ENCODE measurements around the gene RPS21.

The RPS21 gene

DNA sequence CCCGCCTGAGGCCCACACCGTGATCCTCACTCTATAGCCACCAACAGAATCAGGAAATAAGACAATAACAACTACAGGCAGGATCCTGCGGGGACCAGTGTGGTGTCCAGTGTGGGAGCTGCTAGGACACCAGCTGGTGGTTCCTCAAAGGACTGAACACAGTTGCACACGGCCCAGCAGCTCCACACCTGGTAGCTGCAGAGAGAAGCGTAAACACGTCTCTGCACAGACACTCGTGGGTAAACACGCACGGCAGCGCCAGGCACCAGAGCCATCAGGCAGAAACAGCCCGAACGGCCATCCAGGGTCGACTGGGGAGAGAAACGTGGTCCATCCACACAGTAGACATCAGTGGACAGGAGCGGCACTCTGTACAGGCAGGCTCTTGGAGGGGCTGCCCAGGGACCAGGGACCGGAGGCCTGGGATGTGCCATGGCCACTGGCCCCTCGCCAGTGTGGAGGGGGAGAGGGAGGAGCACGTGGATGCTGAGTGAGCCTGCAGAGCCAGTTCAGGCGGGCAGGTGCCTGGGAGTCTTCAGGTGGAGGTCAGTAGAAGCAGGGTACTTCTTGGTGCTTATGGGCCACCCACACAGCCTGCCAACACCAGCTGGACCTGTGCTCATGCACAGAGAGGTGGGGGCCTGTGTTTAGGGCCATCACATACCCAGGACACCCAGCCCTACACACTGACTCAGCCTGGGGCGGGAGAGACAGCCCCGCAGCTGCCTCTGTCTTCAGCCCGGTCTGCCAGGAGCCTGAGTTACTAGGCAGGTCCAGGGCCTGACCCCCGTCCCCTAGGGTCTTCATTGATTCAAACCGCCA is 12.4 kb upstream of the RPS21 start:
- DNase-seq (ENCODE audit: low spot score): no peak

DNA sequence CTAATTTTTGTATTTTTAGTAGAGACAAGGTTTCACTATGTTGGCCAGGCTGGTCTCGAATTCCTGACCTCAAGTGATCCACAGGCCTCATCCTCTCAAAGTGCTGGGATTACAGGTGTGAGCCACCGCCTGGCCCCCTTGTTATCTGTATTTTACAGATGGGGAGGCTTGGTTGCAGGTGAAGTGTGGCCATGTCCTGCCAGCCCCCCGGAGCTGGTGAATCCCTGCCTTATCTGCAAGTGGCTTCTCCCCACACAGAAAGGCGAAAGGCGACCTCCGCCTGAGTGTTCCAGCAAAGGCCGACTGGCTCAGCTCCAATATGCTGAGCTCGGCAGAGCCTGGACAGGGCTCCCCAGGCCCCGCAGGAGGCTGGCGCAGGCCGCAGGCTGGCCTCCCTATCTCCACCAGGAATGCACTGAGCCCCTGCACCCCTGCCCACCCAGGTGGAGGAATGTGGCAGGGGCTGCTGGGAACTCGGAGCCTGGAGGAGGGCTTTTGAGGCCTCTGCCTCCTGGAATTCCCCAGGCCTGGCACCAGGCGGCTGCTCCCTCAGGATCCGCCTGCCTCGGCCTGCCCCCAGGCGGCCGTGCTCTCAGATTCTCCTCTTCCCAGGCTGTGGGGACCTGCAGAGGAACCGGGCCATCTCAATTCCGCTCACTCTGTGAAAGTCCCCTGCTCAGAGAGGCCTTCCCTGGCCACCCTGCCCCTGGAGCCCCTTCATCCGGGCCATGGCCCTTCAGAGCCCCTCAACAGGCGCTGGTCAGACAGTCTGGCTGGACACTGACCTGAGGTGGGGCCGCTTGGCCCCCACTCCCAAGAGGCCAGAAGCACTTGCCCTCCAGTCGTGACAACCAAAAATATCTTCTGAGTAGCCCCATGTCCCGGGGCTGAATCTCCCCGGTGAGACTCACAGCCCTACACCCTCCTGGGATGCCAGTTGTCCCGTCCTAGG is 10.5 kb upstream of the RPS21 start:
- DNase-seq (ENCODE audit: low spot score): no peak
- TF ChIP-seq, protein P1, sequence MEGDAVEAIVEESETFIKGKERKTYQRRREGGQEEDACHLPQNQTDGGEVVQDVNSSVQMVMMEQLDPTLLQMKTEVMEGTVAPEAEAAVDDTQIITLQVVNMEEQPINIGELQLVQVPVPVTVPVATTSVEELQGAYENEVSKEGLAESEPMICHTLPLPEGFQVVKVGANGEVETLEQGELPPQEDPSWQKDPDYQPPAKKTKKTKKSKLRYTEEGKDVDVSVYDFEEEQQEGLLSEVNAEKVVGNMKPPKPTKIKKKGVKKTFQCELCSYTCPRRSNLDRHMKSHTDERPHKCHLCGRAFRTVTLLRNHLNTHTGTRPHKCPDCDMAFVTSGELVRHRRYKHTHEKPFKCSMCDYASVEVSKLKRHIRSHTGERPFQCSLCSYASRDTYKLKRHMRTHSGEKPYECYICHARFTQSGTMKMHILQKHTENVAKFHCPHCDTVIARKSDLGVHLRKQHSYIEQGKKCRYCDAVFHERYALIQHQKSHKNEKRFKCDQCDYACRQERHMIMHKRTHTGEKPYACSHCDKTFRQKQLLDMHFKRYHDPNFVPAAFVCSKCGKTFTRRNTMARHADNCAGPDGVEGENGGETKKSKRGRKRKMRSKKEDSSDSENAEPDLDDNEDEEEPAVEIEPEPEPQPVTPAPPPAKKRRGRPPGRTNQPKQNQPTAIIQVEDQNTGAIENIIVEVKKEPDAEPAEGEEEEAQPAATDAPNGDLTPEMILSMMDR (IDR thresholded peaks at IDR 0.05; ENCODE audit: extremely low read depth, missing control alignments): no peak

More for the DNA sequence above, 12.4 kb upstream of the RPS21 start:
- TF ChIP-seq, protein P1 (IDR thresholded peaks at IDR 0.05; ENCODE audit: extremely low read depth, missing control alignments): no peak

DNA sequence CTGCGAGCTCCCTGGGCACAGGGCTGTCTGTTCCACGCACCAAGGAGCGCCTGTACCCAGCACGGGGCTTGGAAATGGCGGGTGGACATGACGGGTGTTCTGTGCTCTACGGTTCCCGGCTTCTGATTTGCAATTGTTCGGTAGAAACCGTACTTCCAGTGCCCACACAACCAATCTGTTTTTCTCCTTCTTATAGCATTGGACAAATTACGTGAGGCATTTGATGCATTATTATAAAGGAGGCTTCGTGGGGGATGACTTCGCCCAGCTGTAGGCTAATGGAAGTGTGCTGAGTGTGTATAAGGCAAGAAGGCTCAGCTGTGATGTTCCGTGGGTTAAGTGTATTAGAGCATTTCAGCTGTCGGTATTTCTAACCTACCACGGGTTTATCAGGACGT is 9.8 kb upstream of the RPS21 start:
- no peak for DNase-seq (ENCODE audit: low spot score)
- TF ChIP-seq, protein P1 (IDR thresholded peaks at IDR 0.05; ENCODE audit: extremely low read depth, missing control alignments): no peak

DNA sequence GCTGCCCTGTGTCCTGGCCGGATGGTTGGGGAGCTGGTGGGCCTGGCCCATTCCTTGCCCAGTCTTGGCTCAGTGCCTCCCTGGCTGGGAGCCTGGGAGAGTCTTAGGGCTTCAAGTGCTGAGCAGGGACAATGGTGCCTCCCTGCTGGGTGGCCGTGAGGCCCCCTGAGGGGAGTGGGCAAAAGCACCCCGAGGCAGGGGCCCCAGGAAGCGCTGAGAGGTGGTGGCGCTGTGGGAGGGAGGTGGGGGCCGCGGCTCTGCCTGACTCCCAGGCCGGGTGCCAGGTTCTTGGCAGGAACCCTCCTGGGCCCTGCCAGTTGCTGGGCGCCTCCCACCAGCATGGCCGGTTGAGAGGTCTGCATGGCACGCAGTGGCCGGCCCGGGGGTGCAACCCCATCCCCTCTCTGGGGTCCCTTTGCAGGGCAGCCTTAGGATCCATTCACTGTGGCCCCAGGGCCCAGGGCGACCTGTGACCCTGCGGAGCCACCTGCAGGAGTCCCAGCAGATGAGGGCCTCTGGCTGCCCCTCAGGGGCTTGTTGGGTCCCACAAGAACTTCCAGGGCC is 9.2 kb upstream of the RPS21 start:
- no peak for DNase-seq (ENCODE audit: low spot score)
- TF ChIP-seq, protein P1 (IDR thresholded peaks at IDR 0.05; ENCODE audit: extremely low read depth, missing control alignments): no peak

DNA sequence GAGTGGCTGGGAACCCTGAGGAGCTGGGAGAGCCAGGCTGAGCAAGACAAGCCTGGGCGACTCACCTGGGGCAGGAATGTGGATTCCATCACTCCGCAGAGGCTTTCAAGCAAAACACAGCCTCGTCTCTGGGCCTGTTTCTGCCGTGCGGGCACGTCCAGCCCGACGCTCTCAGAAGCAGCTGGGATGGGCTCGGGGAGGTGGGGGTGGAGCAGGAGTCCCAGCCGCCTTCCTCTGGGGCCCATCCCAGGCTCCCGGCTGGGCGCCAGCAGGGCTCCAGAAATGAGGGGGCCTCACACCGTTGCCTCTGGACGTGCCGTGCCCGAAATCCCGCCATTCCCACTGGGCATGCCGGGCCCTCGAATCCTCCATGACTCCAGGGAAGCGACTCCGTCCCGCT is 8.7 kb upstream of the RPS21 start:
- TF ChIP-seq, protein P1 (IDR thresholded peaks at IDR 0.05; ENCODE audit: extremely low read depth, missing control alignments): no peak

DNA sequence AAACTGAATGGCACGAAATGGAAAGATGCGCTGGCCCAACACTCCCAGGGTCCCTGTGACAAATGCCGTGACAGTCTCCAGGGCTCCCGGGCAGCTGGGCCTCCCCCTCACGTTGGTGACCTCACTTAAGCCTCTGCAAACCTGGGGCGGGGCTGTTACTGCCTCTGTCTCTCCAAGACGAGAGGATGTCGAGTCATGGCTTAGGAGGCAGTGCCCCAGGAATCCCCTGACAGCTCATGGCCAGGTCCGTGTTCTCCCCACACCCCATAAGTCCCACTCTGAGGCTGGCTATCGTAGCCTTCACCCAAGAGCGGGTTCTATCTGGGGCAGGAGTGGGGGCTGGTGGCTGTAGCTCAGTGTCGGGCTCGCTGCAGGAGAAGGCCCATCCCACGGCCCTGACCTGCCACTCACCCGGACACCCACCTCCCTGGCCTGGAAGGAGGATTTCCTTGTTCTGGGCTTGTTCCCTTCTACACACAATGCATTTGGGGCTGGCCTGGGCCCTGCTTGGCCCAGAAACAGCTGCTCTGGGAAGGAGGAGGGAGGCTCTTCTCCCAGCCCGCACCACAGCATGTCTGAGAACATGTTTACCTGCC is 5.6 kb upstream of the RPS21 start:
- TF ChIP-seq, protein P1 (IDR thresholded peaks at IDR 0.05; ENCODE audit: extremely low read depth, missing control alignments): no peak
- DNase-seq (ENCODE audit: low spot score): no peak

More for the DNA sequence above, 8.7 kb upstream of the RPS21 start:
- no peak for DNase-seq (ENCODE audit: low spot score)

Measured in GM20000 (cell line).